Measurements from ENCODE around the gene IQCB1.
"Not testable (repeated sequence)": the region's sequence is repeated elsewhere in the genome, so short reads cannot be mapped to it uniquely, and the experiment has no call there.

IQCB1 gene

GRCh38 chr3:121803771-121804320 lies 31.0 kb downstream of the IQCB1 start:
- no peak for DNase-seq (ENCODE audit: low spot score)

GRCh38 chr3:121800906-121801305 lies 34.0 kb downstream of the IQCB1 start:
- no peak for DNase-seq (ENCODE audit: low spot score)

GRCh38 chr3:121796970-121797369 lies 37.9 kb downstream of the IQCB1 start:
- DNase-seq (ENCODE audit: low spot score): no peak

GRCh38 chr3:121794264-121794983 lies 40.4 kb downstream of the IQCB1 start:
- no peak for DNase-seq (ENCODE audit: low spot score)

GRCh38 chr3:121793078-121793477 lies 41.8 kb downstream of the IQCB1 start:
- DNase-seq (ENCODE audit: low spot score): no peak

GRCh38 chr3:121786485-121786884 lies 48.4 kb downstream of the IQCB1 start:
- no peak for DNase-seq (ENCODE audit: low spot score)

- not testable (repeated sequence) for DNase-seq (ENCODE audit: low spot score)
These were observed 52.1 kb downstream of the IQCB1 start for GRCh38 chr3:121782784-121783183.

GRCh38 chr3:121781611-121782010 lies 53.2 kb downstream of the IQCB1 start:
- no peak for DNase-seq (ENCODE audit: low spot score)

GRCh38 chr3:121775095-121775494 lies 59.8 kb downstream of the IQCB1 start:
- DNase-seq (ENCODE audit: low spot score): not testable (repeated sequence)

- DNase-seq (ENCODE audit: low spot score): no peak
These were observed 65.6 kb downstream of the IQCB1 start for GRCh38 chr3:121769246-121769645.

GRCh38 chr3:121768452-121768851 lies 66.4 kb downstream of the IQCB1 start:
- DNase-seq (ENCODE audit: low spot score): no peak

- no peak for DNase-seq (ENCODE audit: low spot score)
These were observed 75.2 kb downstream of the IQCB1 start for GRCh38 chr3:121759541-121760202.

GRCh38 chr3:121758727-121759450 lies 76.0 kb downstream of the IQCB1 start:
- DNase-seq (ENCODE audit: low spot score): no peak

GRCh38 chr3:121757812-121758545 lies 76.9 kb downstream of the IQCB1 start:
- DNase-seq (ENCODE audit: low spot score): no peak

- no peak for DNase-seq (ENCODE audit: low spot score)
These were observed 77.6 kb downstream of the IQCB1 start for GRCh38 chr3:121757087-121757811.

- DNase-seq (ENCODE audit: low spot score): no peak
These were observed 82.1 kb downstream of the IQCB1 start for GRCh38 chr3:121752772-121753171.

GRCh38 chr3:121752261-121752660 lies 82.6 kb downstream of the IQCB1 start:
- no peak for DNase-seq (ENCODE audit: low spot score)

GRCh38 chr3:121750087-121750415 lies 84.8 kb downstream of the IQCB1 start:
- no peak for DNase-seq (ENCODE audit: low spot score)

- peak; percentile 99 for DNase-seq (ENCODE audit: low spot score)
These were observed 85.4 kb downstream of the IQCB1 start, which contains the start of gene GOLGB1 for GRCh38 chr3:121749276-121750086. GOLGB1 (minus strand) TSS chr3:121749741; CDS start chr3:121730971, 18,770 bp downstream.

- peak; percentile 56 for DNase-seq (ENCODE audit: low spot score)
These were observed 86.1 kb downstream of the IQCB1 start for GRCh38 chr3:121748680-121749275.
